GM21576 (cell line): ENCODE data around the gene ADCY7.

ENCODE experiments used
- ATAC-seq: cut with Tn5 transposase; IDR thresholded peaks from one replicate; pipeline ENCODE4 v1.9.1; 2021; ENCODE audit warnings: mild to moderate bottlenecking, moderate library complexity; ENCODE audit not compliant: unreplicated experiment

ADCY7 gene

GRCh38 chr16:50365791-50366575 lies 99.6 kb downstream of the ADCY7 start:
- ATAC-seq = no peak
